A549 treated with GW870086 at 1 μM for 4 hours (cell line): ENCODE data around the gene TSHZ1. TPM values are rescaled to one million over a fixed set of nuclear protein-coding genes. Genes with fewer than 3 reads are reported as not detected.

Experiments
- total RNA-seq: library from RNA; stranded (reverse); fragments of 200-300 nt; extraction: Qiagen RNA extraction; gene quantifications from 5 replicates; pipeline ENCODE4 v1.2.3, GENCODE V29; 2022; ENCODE audit warnings: low read depth

The TSHZ1 gene
- total RNA-seq: 4.5 to 7.2 TPM (median 5.8 TPM) in 5 replicates

GRCh38 chr18:75210274-75211001 is at the start of gene TSHZ1:
TSHZ1 (plus strand) TSS chr18:75210797; CDS start chr18:75211877, 1,080 bp downstream.

GRCh38 chr18:75209129-75209950 is 1.3 kb upstream of the TSHZ1 start, which contains the start of gene PTGR3:
PTGR3 (minus strand) TSS chr18:75209139; CDS start chr18:75209058, 81 bp downstream.

Other genes starting within 250 kb of the TSHZ1 start
- 14.3 to 18.0 TPM (median 17.8 TPM) in 5 replicates for gene PTGR3, start 1.7 kb upstream of the TSHZ1 start, total RNA-seq
- not detected in 5 replicates for gene SMIM21, start 216.9 kb downstream of the TSHZ1 start, total RNA-seq